MM.1S (cell line): ENCODE measurements around the gene DNAJB4.

Experiments used
- EZH2 ChIP-seq: fragments of 300-600 bp; sonication (generic); optimal IDR thresholded peaks from 2 replicates; pipeline ENCODE3; 2017; ENCODE audit warnings: low read depth, mild to moderate bottlenecking, antibody characterized with exemption, low read length, mixed read lengths
- EZH2phosphoT487 ChIP-seq: fragments of 300-600 bp; sonication (generic); IDR thresholded peaks from 2 replicates; pipeline ENCODE4 v1.6.1; 2018; ENCODE audit warnings: antibody characterized with exemption, low read length
- TF ChIP-seq, protein P1 (sequence below): fragments of 300-600 bp; sonication (generic); IDR thresholded peaks from 2 replicates; pipeline ENCODE4 v1.5.1; 2016; ENCODE audit warnings: antibody characterized with exemption, low read length, mixed read lengths

DNA sequence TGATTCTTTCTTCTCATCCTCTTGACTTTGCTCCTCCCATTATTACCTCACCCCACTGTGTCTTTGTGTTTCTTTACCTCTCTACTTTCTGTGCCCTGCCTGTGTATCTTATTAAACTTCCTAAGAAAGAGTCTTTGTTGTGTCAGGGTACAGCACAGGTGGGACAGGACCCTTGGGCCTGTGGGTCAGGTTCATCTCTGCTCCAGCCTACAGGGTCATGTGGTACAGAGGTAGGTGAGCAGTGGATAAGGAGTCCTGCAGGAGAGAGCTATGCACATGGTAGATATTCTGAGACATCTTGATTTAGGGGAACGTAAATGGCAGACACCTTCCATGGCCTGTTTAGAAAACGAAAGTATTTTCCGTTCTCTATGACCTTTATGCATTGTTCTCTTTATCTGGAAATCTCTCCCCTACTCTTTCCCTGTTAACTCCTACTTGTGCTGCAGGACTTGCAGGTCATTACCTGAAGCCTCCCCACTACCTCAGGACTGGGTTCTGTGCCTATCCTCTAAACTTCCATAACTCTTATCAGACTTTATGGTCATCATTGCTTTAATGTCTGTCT lies 50.9 kb downstream of the DNAJB4 start:
- TF ChIP-seq, protein P1, sequence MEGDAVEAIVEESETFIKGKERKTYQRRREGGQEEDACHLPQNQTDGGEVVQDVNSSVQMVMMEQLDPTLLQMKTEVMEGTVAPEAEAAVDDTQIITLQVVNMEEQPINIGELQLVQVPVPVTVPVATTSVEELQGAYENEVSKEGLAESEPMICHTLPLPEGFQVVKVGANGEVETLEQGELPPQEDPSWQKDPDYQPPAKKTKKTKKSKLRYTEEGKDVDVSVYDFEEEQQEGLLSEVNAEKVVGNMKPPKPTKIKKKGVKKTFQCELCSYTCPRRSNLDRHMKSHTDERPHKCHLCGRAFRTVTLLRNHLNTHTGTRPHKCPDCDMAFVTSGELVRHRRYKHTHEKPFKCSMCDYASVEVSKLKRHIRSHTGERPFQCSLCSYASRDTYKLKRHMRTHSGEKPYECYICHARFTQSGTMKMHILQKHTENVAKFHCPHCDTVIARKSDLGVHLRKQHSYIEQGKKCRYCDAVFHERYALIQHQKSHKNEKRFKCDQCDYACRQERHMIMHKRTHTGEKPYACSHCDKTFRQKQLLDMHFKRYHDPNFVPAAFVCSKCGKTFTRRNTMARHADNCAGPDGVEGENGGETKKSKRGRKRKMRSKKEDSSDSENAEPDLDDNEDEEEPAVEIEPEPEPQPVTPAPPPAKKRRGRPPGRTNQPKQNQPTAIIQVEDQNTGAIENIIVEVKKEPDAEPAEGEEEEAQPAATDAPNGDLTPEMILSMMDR: no peak
- TF ChIP-seq EZH2 (no peak), EZH2phosphoT487 (no peak)
